ENCODE results near the gene UQCRH.
"Not testable (repeated sequence)": the region's sequence is repeated elsewhere in the genome, so short reads cannot be mapped to it uniquely, and the experiment has no call there.

The UQCRH gene

GRCh38 chr1:46298387-46298786, 5.1 kb upstream of the UQCRH start:
- no peak for DNase-seq (ENCODE audit: extremely low read depth in 1 of 2, low read depth in 1 of 2)

- DNase-seq (ENCODE audit: extremely low read depth in 1 of 2, low read depth in 1 of 2), result no peak
Observed at GRCh38 chr1:46300673-46301405, 2.7 kb upstream of the UQCRH start.

DNA sequence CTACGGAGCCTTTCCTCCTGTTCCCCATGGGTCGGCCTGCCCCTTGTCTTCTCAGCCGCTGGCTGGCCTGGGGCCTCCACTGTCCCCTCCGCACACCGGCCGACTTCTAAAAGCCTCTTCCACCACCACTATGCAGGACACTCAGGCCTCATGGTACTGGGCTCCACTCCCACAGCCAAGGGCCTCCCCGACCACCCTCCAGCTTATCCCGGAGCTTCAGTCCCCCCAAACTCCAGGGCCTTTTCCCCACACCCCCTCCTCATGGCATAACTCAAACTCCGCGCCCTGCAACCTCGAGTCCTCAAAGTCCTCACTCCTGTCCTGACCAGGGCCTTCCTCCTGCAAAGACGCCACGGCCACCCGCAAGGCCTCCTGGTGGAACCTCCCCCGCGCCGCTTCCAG, 2.1 kb upstream of the UQCRH start:
- DNase-seq (ENCODE audit: extremely low read depth in 1 of 2, low read depth in 1 of 2), result no peak

DNA sequence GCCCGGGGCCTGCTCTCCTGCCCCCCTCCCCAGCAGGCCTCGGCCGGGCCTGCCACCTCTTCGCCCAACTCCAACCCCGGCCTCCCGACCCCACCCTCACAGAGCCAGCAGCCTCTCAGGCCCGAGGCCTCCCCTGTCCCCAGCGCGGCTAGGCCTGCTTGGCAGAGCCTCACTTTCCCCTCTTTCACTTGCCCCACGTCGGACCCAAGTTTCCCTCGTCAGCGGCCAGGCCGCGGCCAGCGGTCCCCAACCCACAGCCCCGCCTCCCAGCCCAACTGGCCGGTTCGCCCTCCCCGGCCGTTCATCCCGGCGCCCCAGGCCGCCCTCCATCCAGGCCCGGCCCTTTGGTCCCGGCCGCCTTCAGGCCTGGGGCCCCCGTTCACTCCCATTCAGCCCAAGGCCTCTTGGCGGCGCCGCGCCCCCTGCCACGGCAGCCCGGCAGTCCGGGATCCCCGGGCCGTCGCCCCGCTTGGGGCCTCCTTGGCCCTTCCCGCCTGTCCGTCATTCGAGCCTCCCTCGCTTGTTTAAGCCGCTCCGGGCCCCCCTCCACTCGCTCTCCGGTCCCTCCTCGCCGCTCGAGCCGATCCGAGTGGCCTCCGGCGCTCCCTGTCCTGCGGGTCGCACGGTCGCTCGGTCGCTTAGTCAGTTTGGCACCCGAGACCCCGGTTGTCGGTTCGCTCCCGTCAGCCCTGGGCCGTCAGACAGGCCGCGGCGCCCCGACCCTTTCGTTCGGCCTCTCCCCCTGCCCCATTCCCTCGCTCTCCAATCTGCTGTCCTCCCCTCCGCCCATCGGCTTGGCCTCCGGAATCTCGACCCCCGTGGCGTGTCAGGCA, 1.5 kb upstream of the UQCRH start:
- peak; percentile 27 to 32 for DNase-seq (ENCODE audit: extremely low read depth in 1 of 2, low read depth in 1 of 2)

DNA sequence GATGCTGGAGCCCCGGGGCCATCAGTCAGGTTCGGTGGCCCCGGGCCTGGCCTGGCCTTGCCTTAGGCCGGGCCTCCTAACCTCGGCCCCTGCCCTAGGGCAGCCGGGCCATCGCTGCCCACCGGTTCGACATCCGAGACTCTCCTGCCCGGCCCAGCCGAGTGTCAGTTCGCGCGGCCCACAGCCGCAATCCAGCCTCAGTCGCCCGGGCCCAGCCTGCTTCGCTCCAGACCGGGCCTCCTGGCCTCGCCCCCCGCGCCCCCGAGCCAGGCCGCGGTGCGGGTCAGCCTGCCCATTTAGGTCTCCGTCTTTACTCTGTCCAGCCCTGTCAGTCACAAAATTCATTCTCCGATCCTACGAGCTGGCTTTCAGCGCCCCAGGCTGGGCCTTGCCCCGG, 859 bp upstream of the UQCRH start:
- DNase-seq (ENCODE audit: extremely low read depth in 1 of 2, low read depth in 1 of 2), result peak in 1 of 2 donors; percentile 13

- no peak for DNase-seq (ENCODE audit: extremely low read depth in 1 of 2, low read depth in 1 of 2)
Observed at GRCh38 chr1:46303872-46304326, 401 bp downstream of the UQCRH start.

DNA sequence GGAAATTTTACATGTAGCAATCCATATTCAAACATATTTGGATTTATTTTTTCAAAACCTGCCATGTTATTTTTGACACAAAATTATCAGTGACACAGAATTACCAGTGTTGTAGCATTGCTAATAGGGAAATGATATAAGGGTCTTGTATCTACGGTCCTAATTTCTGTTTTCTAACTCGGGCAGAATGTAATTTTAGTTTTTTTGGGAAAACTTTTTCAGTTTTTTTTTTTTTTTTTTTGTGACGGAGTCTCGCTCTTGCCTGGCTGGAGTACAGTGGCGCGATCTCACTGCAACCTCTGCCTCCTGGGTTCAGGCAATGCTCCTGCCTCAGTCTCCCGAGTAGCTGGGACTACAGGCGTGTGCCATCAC, 2.6 kb downstream of the UQCRH start:
- DNase-seq (ENCODE audit: extremely low read depth in 1 of 2, low read depth in 1 of 2), result no peak

- DNase-seq (ENCODE audit: extremely low read depth in 1 of 2, low read depth in 1 of 2), result no peak
Observed at GRCh38 chr1:46309401-46310159, 6.1 kb downstream of the UQCRH start.

- DNase-seq (ENCODE audit: extremely low read depth in 1 of 2, low read depth in 1 of 2), result no peak
Observed at GRCh38 chr1:46310321-46310720, 6.8 kb downstream of the UQCRH start.

DNA sequence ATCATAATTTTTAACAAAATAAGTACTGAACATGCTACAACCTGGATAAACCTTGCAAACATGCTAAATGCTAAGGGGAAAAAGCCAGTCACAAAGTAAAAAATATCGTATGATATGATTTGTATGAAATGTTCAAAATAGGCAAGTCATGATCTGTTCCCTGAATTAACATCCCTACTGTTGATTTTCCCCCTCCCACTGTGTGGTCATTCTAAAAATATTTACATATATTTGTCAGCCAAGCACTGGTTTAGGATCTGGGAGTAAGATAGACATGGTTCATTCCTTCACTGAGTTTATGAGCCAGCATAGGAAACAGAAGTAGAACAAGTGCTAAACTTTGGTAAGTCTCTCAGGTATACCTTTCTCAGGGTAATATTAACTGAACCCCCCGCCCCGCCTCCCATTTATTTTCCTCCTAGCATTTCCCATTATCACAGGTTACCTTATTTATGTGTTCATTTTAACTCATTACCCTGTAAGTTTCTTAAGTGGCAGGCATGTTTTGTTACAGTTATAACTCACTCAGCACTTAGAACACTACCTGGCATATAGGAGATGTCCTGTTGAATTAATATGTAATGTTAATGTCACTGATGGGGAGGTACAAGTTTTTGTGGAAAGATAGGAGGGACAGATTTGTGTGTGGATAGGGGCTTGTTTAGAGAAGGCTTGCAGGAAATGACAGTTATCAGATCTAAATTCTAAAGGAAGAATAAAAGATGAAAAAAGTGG, 12.3 kb downstream of the UQCRH start:
- no peak for DNase-seq (ENCODE audit: extremely low read depth in 1 of 2, low read depth in 1 of 2)

DNA sequence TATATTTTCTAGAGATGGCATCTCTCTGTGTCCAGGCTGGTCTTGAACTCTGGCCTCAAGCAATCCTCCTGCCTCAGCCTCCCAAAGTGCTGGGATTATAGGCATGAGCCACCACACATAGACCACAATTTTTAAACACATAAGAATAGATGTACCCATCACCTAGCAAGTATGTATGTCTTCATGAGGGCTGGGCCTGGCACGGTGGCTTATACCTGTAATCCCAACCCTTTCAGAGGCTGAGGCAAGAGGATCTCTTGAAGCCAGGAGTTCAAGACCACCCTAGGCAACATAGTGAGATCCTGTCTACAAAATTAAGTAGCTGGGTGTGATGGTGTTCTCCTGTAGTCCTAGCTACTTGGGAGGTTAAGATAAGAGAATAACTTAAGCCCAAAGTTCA, 13.8 kb downstream of the UQCRH start:
- DNase-seq (ENCODE audit: extremely low read depth in 1 of 2, low read depth in 1 of 2), result no peak

GRCh38 chr1:46319301-46319700, 15.8 kb downstream of the UQCRH start:
- DNase-seq (ENCODE audit: extremely low read depth in 1 of 2, low read depth in 1 of 2), result not testable (repeated sequence)

DNA sequence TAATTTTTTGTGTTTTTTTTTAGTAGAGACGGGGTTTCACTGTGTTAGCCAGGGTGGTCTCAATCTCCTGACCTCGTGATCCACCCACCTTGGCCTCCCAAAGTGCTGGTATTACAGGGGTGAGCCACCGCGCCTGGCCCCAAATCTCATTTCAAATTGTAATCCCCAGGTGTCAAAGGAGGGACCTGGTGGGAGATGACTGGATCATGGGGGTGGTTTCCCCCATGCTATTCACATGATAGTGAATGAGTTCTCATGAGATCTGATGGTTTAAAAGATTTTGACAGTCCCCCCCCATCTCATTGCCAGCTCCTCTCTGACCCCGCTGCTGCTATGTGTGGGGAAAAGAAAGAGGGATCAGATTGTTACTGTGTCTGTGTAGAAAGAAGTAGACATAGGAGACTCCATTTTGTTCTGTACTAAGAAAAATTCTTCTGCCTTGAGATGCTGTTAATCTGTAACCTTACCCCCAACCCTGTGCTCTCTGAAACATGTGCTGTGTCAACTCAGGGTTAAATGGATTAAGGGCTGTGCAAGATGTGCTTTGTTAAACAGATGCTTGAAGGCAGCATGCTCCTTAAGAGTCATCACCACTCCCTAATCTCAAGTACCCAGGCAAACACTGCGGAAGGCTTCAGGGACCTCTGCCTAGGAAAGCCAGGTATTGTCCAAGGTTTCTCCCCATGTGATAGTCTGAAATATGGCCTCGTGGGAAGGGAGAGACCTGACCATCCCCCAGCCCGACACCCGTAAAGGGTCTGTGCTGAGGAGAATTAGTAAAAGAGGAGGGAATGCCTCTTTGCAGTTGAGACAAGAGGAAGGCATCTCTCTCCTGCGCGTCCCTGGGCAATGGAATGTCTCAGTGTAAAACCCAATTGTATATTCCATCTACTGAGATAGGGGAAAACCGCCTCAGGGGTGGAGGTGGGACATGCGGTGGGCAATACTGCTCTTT, 16.7 kb downstream of the UQCRH start:
- not testable (repeated sequence) for DNase-seq (ENCODE audit: extremely low read depth in 1 of 2, low read depth in 1 of 2)

DNA sequence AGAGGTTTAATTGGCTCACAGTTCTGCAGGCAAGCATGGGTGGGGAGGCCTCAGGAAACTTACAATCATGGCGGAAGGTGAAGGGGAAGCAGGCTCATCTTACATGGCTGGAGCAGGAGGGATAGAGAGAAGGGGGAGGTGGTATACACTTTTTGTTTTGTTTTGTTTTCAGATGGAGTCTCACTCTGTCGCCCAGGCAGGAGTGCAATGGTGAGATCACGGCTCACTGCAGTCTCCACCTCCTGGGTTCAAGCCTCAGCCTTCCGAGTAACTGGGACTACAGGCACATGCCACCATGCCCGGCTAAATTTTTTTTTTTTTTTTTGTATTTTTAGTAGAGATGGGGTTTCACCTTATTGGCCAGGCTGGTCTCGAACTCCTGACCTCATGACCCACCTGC, 18.7 kb downstream of the UQCRH start:
- not testable (repeated sequence) for DNase-seq (ENCODE audit: extremely low read depth in 1 of 2, low read depth in 1 of 2)

- not testable (repeated sequence) for DNase-seq (ENCODE audit: extremely low read depth in 1 of 2, low read depth in 1 of 2)
Observed at GRCh38 chr1:46325285-46326076, 22.0 kb downstream of the UQCRH start.

- not testable (repeated sequence) for DNase-seq (ENCODE audit: extremely low read depth in 1 of 2, low read depth in 1 of 2)
Observed at GRCh38 chr1:46328182-46328581, 24.7 kb downstream of the UQCRH start.

- DNase-seq (ENCODE audit: extremely low read depth in 1 of 2, low read depth in 1 of 2), result not testable (repeated sequence)
Observed at GRCh38 chr1:46329807-46330206, 26.3 kb downstream of the UQCRH start.

DNA sequence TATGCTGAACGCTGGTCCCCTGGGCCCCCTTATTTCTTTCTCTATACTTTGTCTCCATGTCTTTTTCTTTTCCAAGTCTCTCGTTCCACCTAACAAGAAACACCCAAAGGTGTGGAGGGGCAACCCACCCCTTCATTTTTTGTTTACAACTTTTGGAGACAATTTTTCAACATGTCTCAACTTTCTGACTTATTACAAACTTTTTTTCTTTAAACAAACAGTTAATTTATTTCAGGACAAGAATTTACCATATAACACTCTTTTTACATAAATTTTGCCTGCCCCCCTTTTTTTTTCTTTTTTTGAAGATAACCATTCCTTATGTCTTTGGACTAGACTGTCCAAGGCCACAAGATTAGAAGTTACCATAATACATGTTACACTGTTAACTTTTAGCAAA, 26.9 kb downstream of the UQCRH start:
- DNase-seq (ENCODE audit: extremely low read depth in 1 of 2, low read depth in 1 of 2), result not testable (repeated sequence)

Data from stimulated activated CD8-positive, alpha-beta memory T cell treated with anti-CD3 and anti-CD28 coated beads, Interleukin-7, amount 100 ng/mL, for 48 hours (primary cell).